ENCODE data around the gene DKK3. TPM values are rescaled to one million over a fixed set of nuclear protein-coding genes. Genes with fewer than 3 reads are reported as not detected.

The DKK3 gene
- total and polyA plus RNA-seq, 7 donors: 2.8 to 10.5 (median 4.1) TPM

GRCh38 chr11:12009617-12010321 lies 1.3 kb upstream of the DKK3 start:
- ATAC-seq (no peak), DNase-seq (no peak)
- peaks cover 0 to 53% (median 15%) of the 10 kb centered on the region in 3 donors for H3K27me3 ChIP-seq (ENCODE audit: insufficient read depth in 3 of 3, low read length in 2 of 3)
- H3K9me3 ChIP-seq: no peaks in the 10 kb centered on the region
- H3K36me3 ChIP-seq (ENCODE audit: insufficient read depth in 1 of 2, low read depth in 1 of 2): no peaks in the 10 kb centered on the region
- 75 to 80% (median 79%) methylated on average over 15 of the region's 15 CpGs for WGBS, 3 donors
- H3K4me3 ChIP-seq: peak overlapping the region; percentile 61
- no peak for TF ChIP-seq CTCF (IDR thresholded peaks at IDR 0.05)
- intact Hi-C loops (cut with DNase I): no loop called here
- H3K27ac ChIP-seq: no peak overlapping the region
- peaks cover 6% of the 10 kb centered on the region for H3K4me1 ChIP-seq

GRCh38 chr11:12008790-12009616 lies 577 bp upstream of the DKK3 start:
- Histone ChIP-seq H3K27ac (no peak overlapping the region), H3K4me1 (peaks cover 6% of the 10 kb centered on the region), H3K4me3 (peak overlapping the region; percentile 61), H3K27me3 (ENCODE audit: insufficient read depth in 3 of 3, low read length in 2 of 3) (peaks cover 0 to 53% (median 15%) of the 10 kb centered on the region in 3 donors), H3K36me3 (ENCODE audit: insufficient read depth in 1 of 2, low read depth in 1 of 2) (no peaks in the 10 kb centered on the region), H3K9me3 (no peaks in the 10 kb centered on the region)
- no peak for ATAC-seq
- TF ChIP-seq CTCF (IDR thresholded peaks at IDR 0.05): no peak
- DNase-seq: peak in 1 of 2 donors; percentile 34
- intact Hi-C loops (cut with DNase I): no loop called here
- WGBS, 3 donors: 1 to 3% (median 3%) methylated on average over 23 to 76 of the region's 76 CpGs

- ATAC-seq: no peak
- no peaks in the 10 kb centered on the region for H3K36me3 ChIP-seq (ENCODE audit: insufficient read depth in 1 of 2, low read depth in 1 of 2)
- peaks cover 6% of the 10 kb centered on the region for H3K4me1 ChIP-seq
- no peak overlapping the region for H3K27ac ChIP-seq
- no peaks in the 10 kb centered on the region for H3K9me3 ChIP-seq
- intact Hi-C loops (cut with DNase I): no loop called here
- no peak overlapping the region for H3K4me3 ChIP-seq
- peaks cover 0 to 53% (median 15%) of the 10 kb centered on the region in 3 donors for H3K27me3 ChIP-seq (ENCODE audit: insufficient read depth in 3 of 3, low read length in 2 of 3)
- DNase-seq: no peak
- 92 to 94% (median 92%) methylated on average over 5 of the region's 5 CpGs for WGBS, 3 donors
- no peak for TF ChIP-seq CTCF (IDR thresholded peaks at IDR 0.05)
Measured at GRCh38 chr11:12007230-12007593, 1.2 kb downstream of the DKK3 start.

- DNase-seq: no peak
- H3K27ac ChIP-seq: no peak overlapping the region
- TF ChIP-seq CTCF (IDR thresholded peaks at IDR 0.05): no peak
- peaks cover 0 to 53% (median 15%) of the 10 kb centered on the region in 3 donors for H3K27me3 ChIP-seq (ENCODE audit: insufficient read depth in 3 of 3, low read length in 2 of 3)
- peaks cover 6% of the 10 kb centered on the region for H3K4me1 ChIP-seq
- intact Hi-C loops (cut with DNase I): no loop called here
- no peaks in the 10 kb centered on the region for H3K36me3 ChIP-seq (ENCODE audit: insufficient read depth in 1 of 2, low read depth in 1 of 2)
- WGBS, 3 donors: 95 to 97% (median 95%) methylated on average over 7 of the region's 7 CpGs
- no peak for ATAC-seq
- no peak overlapping the region for H3K4me3 ChIP-seq
- no peaks in the 10 kb centered on the region for H3K9me3 ChIP-seq
Measured at GRCh38 chr11:12006552-12007229, 1.7 kb downstream of the DKK3 start.
